Measurements from ENCODE around the gene GABARAP. TPM values are rescaled to one million over a fixed set of nuclear protein-coding genes. Genes with fewer than 3 reads are reported as not detected.
A peak's percentile ranks its signal among the peaks of the same experiment; 100 is the strongest.

The GABARAP gene
- total and polyA plus RNA-seq, 2 donors (not counting 1 experiment from before 2014, with no cell fraction given): 173 to 1,154 TPM

- no peaks in the 10 kb centered on the region for H3K9me3 ChIP-seq (ENCODE audit: control insufficient read depth, insufficient read depth, low read depth, low read length)
- H3K27me3 ChIP-seq (ENCODE audit: control insufficient read depth, insufficient read depth, low read length): no peaks in the 10 kb centered on the region
- H3K4me2 ChIP-seq (ENCODE audit: extremely low read depth, insufficient read depth, low read length): no peak overlapping the region
- TF ChIP-seq CTCF (conservative IDR thresholded peaks at IDR 0.05 in 1 of 2, IDR thresholded peaks at IDR 0.05 in 1 of 2; ENCODE audit: low read depth in 1 of 2, low read length in 2 of 2): no peak
- TF ChIP-seq EZH2 (IDR thresholded peaks at IDR 0.05; ENCODE audit: low read length, missing control alignments): no peak
- no peak overlapping the region for H3K27ac ChIP-seq (ENCODE audit: insufficient read depth, low read length)
- no peaks in the 10 kb centered on the region for H4K20me1 ChIP-seq (ENCODE audit: control insufficient read depth, extremely low read depth, insufficient read depth, low read length)
- peaks cover 19% of the 10 kb centered on the region for H3K79me2 ChIP-seq (ENCODE audit: control insufficient read depth, insufficient read depth, low read length)
- H3K36me3 ChIP-seq (ENCODE audit: control insufficient read depth, insufficient read depth, low read length): no peaks in the 10 kb centered on the region
- H3K4me3 ChIP-seq (replicated peaks in 1 of 4; ENCODE audit: control extremely low read depth in 1 of 4, insufficient read depth in 1 of 4, low read depth in 3 of 4, low read length in 4 of 4): no peak overlapping the region
- peaks cover 5% of the 10 kb centered on the region for H3K4me1 ChIP-seq (ENCODE audit: control insufficient read depth, extremely low read depth, insufficient read depth, low read length)
- H3K9ac ChIP-seq (ENCODE audit: insufficient read depth, low read length): no peak overlapping the region
- H2AFZ ChIP-seq (ENCODE audit: low read length): no peak overlapping the region
- no peak for DNase-seq (ENCODE audit: low read depth in 2 of 2)
Observed at GRCh38 chr17:7208754-7209460, 33.3 kb downstream of the GABARAP start.

GRCh38 chr17:7208027-7208571 is 34.1 kb downstream of the GABARAP start:
- H2AFZ ChIP-seq (ENCODE audit: low read length): no peak overlapping the region
- peaks cover 12% of the 10 kb centered on the region for H3K79me2 ChIP-seq (ENCODE audit: control insufficient read depth, insufficient read depth, low read length)
- TF ChIP-seq EZH2 (IDR thresholded peaks at IDR 0.05; ENCODE audit: low read length, missing control alignments): no peak
- no peak for TF ChIP-seq CTCF (conservative IDR thresholded peaks at IDR 0.05 in 1 of 2, IDR thresholded peaks at IDR 0.05 in 1 of 2; ENCODE audit: low read depth in 1 of 2, low read length in 2 of 2)
- H3K9me3 ChIP-seq (ENCODE audit: control insufficient read depth, insufficient read depth, low read depth, low read length): no peaks in the 10 kb centered on the region
- H3K4me2 ChIP-seq (ENCODE audit: extremely low read depth, insufficient read depth, low read length): no peak overlapping the region
- H3K4me3 ChIP-seq (replicated peaks in 1 of 4; ENCODE audit: control extremely low read depth in 1 of 4, insufficient read depth in 1 of 4, low read depth in 3 of 4, low read length in 4 of 4): no peak overlapping the region
- no peak for DNase-seq (ENCODE audit: low read depth in 2 of 2)
- H3K4me1 ChIP-seq (ENCODE audit: control insufficient read depth, extremely low read depth, insufficient read depth, low read length): peaks cover 5% of the 10 kb centered on the region
- H3K27me3 ChIP-seq (ENCODE audit: control insufficient read depth, insufficient read depth, low read length): no peaks in the 10 kb centered on the region
- no peak overlapping the region for H3K9ac ChIP-seq (ENCODE audit: insufficient read depth, low read length)
- H4K20me1 ChIP-seq (ENCODE audit: control insufficient read depth, extremely low read depth, insufficient read depth, low read length): no peaks in the 10 kb centered on the region
- H3K36me3 ChIP-seq (ENCODE audit: control insufficient read depth, insufficient read depth, low read length): peaks cover 6% of the 10 kb centered on the region
- no peak overlapping the region for H3K27ac ChIP-seq (ENCODE audit: insufficient read depth, low read length)

- TF ChIP-seq CTCF (conservative IDR thresholded peaks at IDR 0.05 in 1 of 2, IDR thresholded peaks at IDR 0.05 in 1 of 2; ENCODE audit: low read depth in 1 of 2, low read length in 2 of 2): no peak
- no peak for TF ChIP-seq EZH2 (IDR thresholded peaks at IDR 0.05; ENCODE audit: low read length, missing control alignments)
- Histone ChIP-seq H3K4me3 (replicated peaks in 1 of 4; ENCODE audit: control extremely low read depth in 1 of 4, insufficient read depth in 1 of 4, low read depth in 3 of 4, low read length in 4 of 4) (no peak overlapping the region), H3K27me3 (ENCODE audit: control insufficient read depth, insufficient read depth, low read length) (no peaks in the 10 kb centered on the region), H3K36me3 (ENCODE audit: control insufficient read depth, insufficient read depth, low read length) (peaks cover 10% of the 10 kb centered on the region), H3K79me2 (ENCODE audit: control insufficient read depth, insufficient read depth, low read length) (peaks cover 12% of the 10 kb centered on the region), H3K9ac (ENCODE audit: insufficient read depth, low read length) (no peak overlapping the region), H3K9me3 (ENCODE audit: control insufficient read depth, insufficient read depth, low read depth, low read length) (no peaks in the 10 kb centered on the region), H3K27ac (ENCODE audit: insufficient read depth, low read length) (peak overlapping the region; percentile 9), H3K4me2 (ENCODE audit: extremely low read depth, insufficient read depth, low read length) (peak overlapping the region; percentile 37), H2AFZ (ENCODE audit: low read length) (no peak overlapping the region), H3K4me1 (ENCODE audit: control insufficient read depth, extremely low read depth, insufficient read depth, low read length) (peaks cover 5% of the 10 kb centered on the region), H4K20me1 (ENCODE audit: control insufficient read depth, extremely low read depth, insufficient read depth, low read length) (no peaks in the 10 kb centered on the region)
- peak in 1 of 2 donors; percentile 25 for DNase-seq (ENCODE audit: low read depth in 2 of 2)
Observed at GRCh38 chr17:7207120-7208001, 34.9 kb downstream of the GABARAP start.

All from fibroblast of lung (primary cell).